ENCODE data around the gene SPTBN1. TPM values are rescaled to one million over a fixed set of nuclear protein-coding genes. Genes with fewer than 3 reads are reported as not detected.

Gene SPTBN1
- total RNA-seq, 1 experiment from 2014 or later, result 146 TPM

DNA sequence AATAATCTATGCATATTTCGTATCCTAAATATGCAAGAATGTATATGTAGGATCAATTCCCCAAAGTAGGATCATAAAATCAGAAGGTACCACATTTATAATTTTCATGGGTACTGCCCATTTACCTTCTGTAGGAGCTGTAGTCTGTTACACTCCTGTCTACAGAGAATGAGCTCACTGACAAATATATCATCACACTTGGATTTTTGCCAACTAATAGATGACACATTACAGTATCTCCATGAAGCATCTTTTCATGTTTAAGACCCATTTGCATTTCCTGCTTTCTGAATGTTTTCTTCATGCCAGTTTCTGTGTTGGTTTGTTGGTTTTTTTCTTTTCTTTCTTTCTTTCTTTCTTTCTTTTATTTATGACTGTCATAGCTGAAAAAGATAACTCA is 196.4 kb downstream of the SPTBN1 start:
- TF ChIP-seq EZH2 (IDR thresholded peaks at IDR 0.05; ENCODE audit: borderline replicate concordance, low read depth, low read length, poor library complexity, severe bottlenecking) (no peak), CTCF (conservative IDR thresholded peaks at IDR 0.05; ENCODE audit: low read depth, low read length) (no peak)
- intact Hi-C loops (cut with micrococcal nuclease; ENCODE audit: unreplicated experiment), result no loop called here
- H3K9me3 ChIP-seq (ENCODE audit: low read depth, low read length, poor library complexity, severe bottlenecking), result no peaks in the 10 kb centered on the region
- H3K27me3 ChIP-seq (replicated peaks; ENCODE audit: insufficient read depth, low read depth, low read length, poor library complexity), result no peaks in the 10 kb centered on the region
- ChIA-PET POLR2A (ENCODE audit: low non-redundant PET) (no interaction called here), CTCF (no interaction called here)
- no peak for DNase-seq (ENCODE audit: low spot score)
- no peak overlapping the region for H3K4me3 ChIP-seq (ENCODE audit: low read depth, low read length, poor library complexity, severe bottlenecking)
- no peaks in the 10 kb centered on the region for H3K4me1 ChIP-seq (ENCODE audit: insufficient read depth, low read length, poor library complexity, severe bottlenecking)
- H3K27ac ChIP-seq (ENCODE audit: low read depth, low read length, poor library complexity, severe bottlenecking), result no peak overlapping the region
- H3K36me3 ChIP-seq (ENCODE audit: insufficient read depth, low read length, poor library complexity, severe bottlenecking), result peaks cover 86% of the 10 kb centered on the region
- BruUV-seq (replicated peaks), result no TSS peak

DNA sequence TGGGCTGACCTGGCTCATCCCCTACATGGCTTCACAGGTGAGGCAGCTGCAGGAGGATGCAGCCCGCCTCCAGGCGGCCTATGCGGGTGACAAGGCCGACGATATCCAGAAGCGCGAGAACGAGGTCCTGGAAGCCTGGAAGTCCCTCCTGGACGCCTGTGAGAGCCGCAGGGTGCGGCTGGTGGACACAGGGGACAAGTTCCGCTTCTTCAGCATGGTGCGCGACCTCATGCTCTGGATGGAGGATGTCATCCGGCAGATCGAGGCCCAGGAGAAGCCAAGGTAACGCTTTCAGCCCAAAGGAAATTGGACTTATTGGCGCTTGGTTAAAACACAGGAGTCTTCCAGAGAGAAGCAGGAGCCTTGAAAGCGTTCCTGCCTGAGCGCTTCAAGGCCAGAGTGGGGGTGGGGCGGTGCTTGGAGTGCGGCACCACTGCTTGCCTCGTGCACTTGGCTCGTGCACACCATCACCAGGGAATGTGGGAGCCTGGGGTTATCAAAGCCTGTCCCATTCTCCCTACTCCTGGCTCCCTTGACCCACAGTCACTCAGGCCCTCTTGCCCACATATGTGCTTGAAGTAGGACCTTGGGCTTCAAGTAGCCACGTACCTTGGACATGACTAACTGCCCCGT is 197.6 kb downstream of the SPTBN1 start:
- POLR2A ChIA-PET (ENCODE audit: low non-redundant PET), result no interaction called here
- no peak for DNase-seq (ENCODE audit: low spot score)
- no peaks in the 10 kb centered on the region for H3K9me3 ChIP-seq (ENCODE audit: low read depth, low read length, poor library complexity, severe bottlenecking)
- no peaks in the 10 kb centered on the region for H3K27me3 ChIP-seq (replicated peaks; ENCODE audit: insufficient read depth, low read depth, low read length, poor library complexity)
- CTCF ChIA-PET, result no interaction called here
- peaks cover 79% of the 10 kb centered on the region for H3K36me3 ChIP-seq (ENCODE audit: insufficient read depth, low read length, poor library complexity, severe bottlenecking)
- H3K4me3 ChIP-seq (ENCODE audit: low read depth, low read length, poor library complexity, severe bottlenecking), result no peak overlapping the region
- no peak overlapping the region for H3K27ac ChIP-seq (ENCODE audit: low read depth, low read length, poor library complexity, severe bottlenecking)
- BruUV-seq (replicated peaks), result no TSS peak
- H3K4me1 ChIP-seq (ENCODE audit: insufficient read depth, low read length, poor library complexity, severe bottlenecking), result peaks cover 11% of the 10 kb centered on the region
- TF ChIP-seq EZH2 (IDR thresholded peaks at IDR 0.05; ENCODE audit: borderline replicate concordance, low read depth, low read length, poor library complexity, severe bottlenecking) (no peak), CTCF (conservative IDR thresholded peaks at IDR 0.05; ENCODE audit: low read depth, low read length) (no peak)
- intact Hi-C loops (cut with micrococcal nuclease; ENCODE audit: unreplicated experiment), result no loop called here

GRCh38 chr2:54655046-54655809 is 199.1 kb downstream of the SPTBN1 start:
- intact Hi-C loops (cut with micrococcal nuclease; ENCODE audit: unreplicated experiment), result no loop called here
- DNase-seq (ENCODE audit: low spot score), result no peak
- CTCF ChIA-PET, result no interaction called here
- Histone ChIP-seq H3K27me3 (replicated peaks; ENCODE audit: insufficient read depth, low read depth, low read length, poor library complexity) (no peaks in the 10 kb centered on the region), H3K36me3 (ENCODE audit: insufficient read depth, low read length, poor library complexity, severe bottlenecking) (peaks cover 78% of the 10 kb centered on the region), H3K4me3 (ENCODE audit: low read depth, low read length, poor library complexity, severe bottlenecking) (no peak overlapping the region), H3K4me1 (ENCODE audit: insufficient read depth, low read length, poor library complexity, severe bottlenecking) (peaks cover 15% of the 10 kb centered on the region), H3K27ac (ENCODE audit: low read depth, low read length, poor library complexity, severe bottlenecking) (no peak overlapping the region), H3K9me3 (ENCODE audit: low read depth, low read length, poor library complexity, severe bottlenecking) (no peaks in the 10 kb centered on the region)
- no TSS peak for BruUV-seq (replicated peaks)
- TF ChIP-seq EZH2 (IDR thresholded peaks at IDR 0.05; ENCODE audit: borderline replicate concordance, low read depth, low read length, poor library complexity, severe bottlenecking) (no peak), CTCF (conservative IDR thresholded peaks at IDR 0.05; ENCODE audit: low read depth, low read length) (no peak)
- POLR2A ChIA-PET (ENCODE audit: low non-redundant PET), result no interaction called here

Measured in A673 (cell line).